GM23338 (cell line): ENCODE results near the gene ABAT. TPM values are rescaled to one million over a fixed set of nuclear protein-coding genes. Genes with fewer than 3 reads are reported as not detected.

Experiments used
- ATAC-seq: fragments of 200-7000 bp; cut with Tn5 transposase; 3 replicates; pipeline ENCODE4 v1.9.1; 2020
- DNase-seq: peaks from one replicate; pipeline ENCODE4 v3.0.0-alpha.2; 2015; ENCODE audit warnings: low spot score
- H2AFZ ChIP-seq: fragments of 200-600 bp; sonication (generic); 2 replicates; pipeline ENCODE4 v1.8.0; 2016; ENCODE audit warnings: antibody characterized with exemption, mild to moderate bottlenecking, moderate library complexity
- H3F3A ChIP-seq: fragments of 200-600 bp; sonication (generic); replicated peaks from 2 replicates; pipeline ENCODE4 v1.8.0; 2017; ENCODE audit warnings: antibody characterized with exemption, mixed run types, low read depth
- H3K27ac ChIP-seq: fragments of 200-600 bp; sonication (generic); 2 replicates; pipeline ENCODE4 v1.6.1; 2016; ENCODE audit warnings: low read depth
- H3K27me3 ChIP-seq: fragments of 200-600 bp; sonication (generic); 2 replicates; pipeline ENCODE4 v1.8.0; 2016; ENCODE audit warnings: mild to moderate bottlenecking, mixed run types, moderate library complexity; ENCODE audit not compliant: insufficient read depth
- H3K36me3 ChIP-seq: fragments of 200-600 bp; sonication (generic); 2 replicates; pipeline ENCODE4 v1.8.0; 2016; ENCODE audit warnings: mild to moderate bottlenecking; ENCODE audit not compliant: insufficient read depth
- H3K4me1 ChIP-seq: fragments of 200-600 bp; sonication (generic); 2 replicates; pipeline ENCODE4 v1.8.0; 2016; ENCODE audit warnings: mild to moderate bottlenecking, moderate library complexity; ENCODE audit not compliant: insufficient read depth
- H3K4me2 ChIP-seq: fragments of 200-600 bp; sonication (generic); 2 replicates; pipeline ENCODE4 v1.7.1; 2017; ENCODE audit warnings: mixed run types
- H3K4me3 ChIP-seq: fragments of 200-600 bp; sonication (generic); 2 replicates; pipeline ENCODE4 v1.6.1; 2016; ENCODE audit warnings: mixed run types
- H3K79me2 ChIP-seq: fragments of 200-600 bp; sonication (generic); replicated peaks from 2 replicates; pipeline ENCODE4 v1.8.0; 2017; ENCODE audit warnings: mild to moderate bottlenecking; ENCODE audit not compliant: insufficient read depth
- H3K9me2 ChIP-seq: fragments of 200-600 bp; sonication (generic); 2 replicates; pipeline ENCODE4 v1.8.0; 2017; ENCODE audit not compliant: insufficient read depth
- H4K20me1 ChIP-seq: fragments of 200-600 bp; sonication (generic); replicated peaks from 2 replicates; pipeline ENCODE4 v1.8.0; 2017; ENCODE audit warnings: mild to moderate bottlenecking; ENCODE audit not compliant: insufficient read depth
- H3K27ac Mint-ChIP-seq: 2 replicates; pipeline ENCODE4 v1.8.0; 2020; ENCODE audit warnings: inconsistent platforms, mild to moderate bottlenecking, moderate library complexity, mixed read lengths
- H3K27me3 Mint-ChIP-seq: 3 replicates; pipeline ENCODE4 v1.8.0; 2022; ENCODE audit warnings: low read depth, mild to moderate bottlenecking, moderate library complexity, mixed read lengths, inconsistent platforms; ENCODE audit not compliant: insufficient read depth, poor library complexity
- H3K36me3 Mint-ChIP-seq: 3 replicates; pipeline ENCODE4 v1.8.0; 2021; ENCODE audit warnings: low read depth, mild to moderate bottlenecking, inconsistent platforms, moderate library complexity, mixed read lengths
- H3K4me1 Mint-ChIP-seq: 3 replicates; pipeline ENCODE4 v1.8.0; 2020; ENCODE audit warnings: mild to moderate bottlenecking, inconsistent platforms, mixed read lengths
- H3K4me3 Mint-ChIP-seq: 3 replicates; pipeline ENCODE4 v1.8.0; 2021; ENCODE audit warnings: moderate library complexity, mild to moderate bottlenecking, inconsistent platforms, mixed read lengths
- H3K9me3 Mint-ChIP-seq: 3 replicates; pipeline ENCODE4 v1.8.0; 2020; ENCODE audit warnings: moderate library complexity, mild to moderate bottlenecking, inconsistent platforms, mixed read lengths
- EZH2phosphoT487 ChIP-seq: fragments of 200-600 bp; sonication (generic); IDR thresholded peaks from one replicate; pipeline ENCODE4 v1.8.1; 2018; ENCODE audit warnings: antibody characterized with exemption; ENCODE audit not compliant: unreplicated experiment
- ZNF114 ChIP-seq: fragments of 250-450 bp; sonication (Bioruptor Pico); IDR thresholded peaks from 2 replicates; pipeline ENCODE4 v1.5.0; 2020; ENCODE audit warnings: mild to moderate bottlenecking, moderate library complexity
- ZNF331 ChIP-seq: fragments of 250-450 bp; sonication (Bioruptor Pico); IDR thresholded peaks from 2 replicates; pipeline ENCODE4 v1.5.0; 2020; ENCODE audit warnings: low read depth, mild to moderate bottlenecking, moderate library complexity
- polyA plus RNA-seq: library from polyadenylated mRNA; unstranded; fragments of >200 nt; fragmentation: Nextera tagmentation; extraction: Ambion mirVana; gene quantifications from 2 replicates; pipeline ENCODE4 v1.2.1, GENCODE V29; 2016
- total RNA-seq: library from RNA; depleted of rRNA; stranded (reverse); fragments of >200 nt; shearing (Covaris generic); gene quantifications from 2 replicates; pipeline ENCODE4 v1.2.3, GENCODE V29; 2014
- TF ChIP-seq, protein P1 (sequence below): fragments of 250-450 bp; sonication (Bioruptor Pico); IDR thresholded peaks from 2 replicates; pipeline ENCODE4 v1.5.0; 2020; ENCODE audit warnings: mild to moderate bottlenecking, moderate library complexity

ABAT gene
- total and polyA plus RNA-seq, 2 experiments from 2014 or later = 4.4 to 8.8 TPM

DNA sequence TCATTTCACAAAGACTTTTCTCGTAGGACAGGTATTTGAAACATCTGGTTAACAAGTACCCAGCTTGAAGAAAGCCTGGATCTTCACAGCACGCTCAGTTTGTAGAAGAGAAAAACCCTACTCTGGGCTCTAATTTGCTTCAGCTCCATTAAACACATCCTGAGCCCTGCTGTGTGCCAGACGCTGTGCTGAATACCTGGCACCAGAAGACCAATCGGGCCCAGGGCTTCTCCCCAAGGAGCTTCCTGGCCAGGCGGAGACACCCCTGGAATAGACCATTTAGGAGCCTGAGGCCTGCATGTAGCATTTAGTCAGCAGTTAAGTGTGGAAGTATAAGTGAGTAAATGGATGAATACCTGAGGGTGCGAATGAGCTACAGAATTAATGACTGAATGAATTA is 8.9 kb upstream of the ABAT start:
- peak; percentile 26; the same call in 2 of the 3 replicates for ATAC-seq
- H2AFZ ChIP-seq = peak overlapping the region; percentile 86; the same call in 1 of the 2 replicates
- peaks cover 21% of the 10 kb centered on the region; the same call in 2 of the 3 replicates for H3K4me1 Mint-ChIP-seq

More for the DNA sequence above, 8.9 kb upstream of the ABAT start:
- no peaks in the 10 kb centered on the region for H3K9me3 Mint-ChIP-seq
- no peaks in the 10 kb centered on the region for H3F3A ChIP-seq
- peaks cover 11% of the 10 kb centered on the region for H3K27me3 Mint-ChIP-seq
- no peak overlapping the region for H3K4me3 ChIP-seq
- H3K36me3 Mint-ChIP-seq = no peaks in the 10 kb centered on the region
- TF ChIP-seq ZNF114 (CRISPR knock-in tag) (no peak), EZH2phosphoT487 (no peak), ZNF331 (CRISPR knock-in tag) (no peak)
- TF ChIP-seq, protein P1, sequence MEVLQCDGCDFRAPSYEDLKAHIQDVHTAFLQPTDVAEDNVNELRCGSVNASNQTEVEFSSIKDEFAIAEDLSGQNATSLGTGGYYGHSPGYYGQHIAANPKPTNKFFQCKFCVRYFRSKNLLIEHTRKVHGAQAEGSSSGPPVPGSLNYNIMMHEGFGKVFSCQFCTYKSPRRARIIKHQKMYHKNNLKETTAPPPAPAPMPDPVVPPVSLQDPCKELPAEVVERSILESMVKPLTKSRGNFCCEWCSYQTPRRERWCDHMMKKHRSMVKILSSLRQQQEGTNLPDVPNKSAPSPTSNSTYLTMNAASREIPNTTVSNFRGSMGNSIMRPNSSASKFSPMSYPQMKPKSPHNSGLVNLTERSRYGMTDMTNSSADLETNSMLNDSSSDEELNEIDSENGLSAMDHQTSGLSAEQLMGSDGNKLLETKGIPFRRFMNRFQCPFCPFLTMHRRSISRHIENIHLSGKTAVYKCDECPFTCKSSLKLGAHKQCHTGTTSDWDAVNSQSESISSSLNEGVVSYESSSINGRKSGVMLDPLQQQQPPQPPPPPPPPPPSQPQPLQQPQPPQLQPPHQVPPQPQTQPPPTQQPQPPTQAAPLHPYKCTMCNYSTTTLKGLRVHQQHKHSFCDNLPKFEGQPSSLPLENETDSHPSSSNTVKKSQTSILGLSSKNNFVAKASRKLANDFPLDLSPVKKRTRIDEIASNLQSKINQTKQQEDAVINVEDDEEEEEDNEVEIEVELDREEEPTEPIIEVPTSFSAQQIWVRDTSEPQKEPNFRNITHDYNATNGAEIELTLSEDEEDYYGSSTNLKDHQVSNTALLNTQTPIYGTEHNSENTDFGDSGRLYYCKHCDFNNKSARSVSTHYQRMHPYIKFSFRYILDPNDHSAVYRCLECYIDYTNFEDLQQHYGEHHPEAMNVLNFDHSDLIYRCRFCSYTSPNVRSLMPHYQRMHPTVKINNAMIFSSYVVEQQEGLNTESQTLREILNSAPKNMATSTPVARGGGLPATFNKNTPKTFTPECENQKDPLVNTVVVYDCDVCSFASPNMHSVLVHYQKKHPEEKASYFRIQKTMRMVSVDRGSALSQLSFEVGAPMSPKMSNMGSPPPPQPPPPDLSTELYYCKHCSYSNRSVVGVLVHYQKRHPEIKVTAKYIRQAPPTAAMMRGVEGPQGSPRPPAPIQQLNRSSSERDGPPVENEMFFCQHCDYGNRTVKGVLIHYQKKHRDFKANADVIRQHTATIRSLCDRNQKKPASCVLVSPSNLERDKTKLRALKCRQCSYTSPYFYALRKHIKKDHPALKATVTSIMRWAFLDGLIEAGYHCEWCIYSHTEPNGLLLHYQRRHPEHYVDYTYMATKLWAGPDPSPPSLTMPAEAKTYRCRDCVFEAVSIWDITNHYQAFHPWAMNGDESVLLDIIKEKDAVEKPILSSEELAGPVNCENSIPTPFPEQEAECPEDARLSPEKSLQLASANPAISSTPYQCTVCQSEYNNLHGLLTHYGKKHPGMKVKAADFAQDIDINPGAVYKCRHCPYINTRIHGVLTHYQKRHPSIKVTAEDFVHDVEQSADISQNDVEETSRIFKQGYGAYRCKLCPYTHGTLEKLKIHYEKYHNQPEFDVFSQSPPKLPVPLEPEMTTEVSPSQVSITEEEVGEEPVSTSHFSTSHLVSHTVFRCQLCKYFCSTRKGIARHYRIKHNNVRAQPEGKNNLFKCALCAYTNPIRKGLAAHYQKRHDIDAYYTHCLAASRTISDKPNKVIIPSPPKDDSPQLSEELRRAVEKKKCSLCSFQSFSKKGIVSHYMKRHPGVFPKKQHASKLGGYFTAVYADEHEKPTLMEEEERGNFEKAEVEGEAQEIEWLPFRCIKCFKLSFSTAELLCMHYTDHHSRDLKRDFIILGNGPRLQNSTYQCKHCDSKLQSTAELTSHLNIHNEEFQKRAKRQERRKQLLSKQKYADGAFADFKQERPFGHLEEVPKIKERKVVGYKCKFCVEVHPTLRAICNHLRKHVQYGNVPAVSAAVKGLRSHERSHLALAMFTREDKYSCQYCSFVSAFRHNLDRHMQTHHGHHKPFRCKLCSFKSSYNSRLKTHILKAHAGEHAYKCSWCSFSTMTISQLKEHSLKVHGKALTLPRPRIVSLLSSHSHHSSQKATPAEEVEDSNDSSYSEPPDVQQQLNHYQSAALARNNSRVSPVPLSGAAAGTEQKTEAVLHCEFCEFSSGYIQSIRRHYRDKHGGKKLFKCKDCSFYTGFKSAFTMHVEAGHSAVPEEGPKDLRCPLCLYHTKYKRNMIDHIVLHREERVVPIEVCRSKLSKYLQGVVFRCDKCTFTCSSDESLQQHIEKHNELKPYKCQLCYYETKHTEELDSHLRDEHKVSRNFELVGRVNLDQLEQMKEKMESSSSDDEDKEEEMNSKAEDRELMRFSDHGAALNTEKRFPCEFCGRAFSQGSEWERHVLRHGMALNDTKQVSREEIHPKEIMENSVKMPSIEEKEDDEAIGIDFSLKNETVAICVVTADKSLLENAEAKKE (CRISPR knock-in tag) = 0 out of 2 replicates have a peak, but pooled peaks have one; percentile 30
- no peaks in the 10 kb centered on the region for H3K36me3 ChIP-seq
- H3K4me3 Mint-ChIP-seq = no peak overlapping the region
- H4K20me1 ChIP-seq = no peaks in the 10 kb centered on the region; the same call in 1 of the 2 replicates
- no peaks in the 10 kb centered on the region for H3K79me2 ChIP-seq
- H3K27ac Mint-ChIP-seq = peak overlapping the region; percentile 31
- peaks cover 11% of the 10 kb centered on the region for H3K4me1 ChIP-seq
- no peaks in the 10 kb centered on the region for H3K27me3 ChIP-seq
- DNase-seq = peak; percentile 35
- H3K9me2 ChIP-seq = no peaks in the 10 kb centered on the region
- no peak overlapping the region for H3K27ac ChIP-seq
- H3K4me2 ChIP-seq = no peak overlapping the region
